Testis (tissue), 3 donors: ENCODE results near the gene RPL18. TPM values are rescaled to one million over a fixed set of nuclear protein-coding genes. Genes with fewer than 3 reads are reported as not detected.

Experiments used
- DNase-seq: peaks from one replicate; pipeline ENCODE4 v3.0.0-alpha.2; 2019
- H3K27ac ChIP-seq, 2 donors: fragments of 200-600 bp; sonication (generic); one replicate each; pipeline ENCODE4 v1.5.1; 2019
- H3K27me3 ChIP-seq: fragments of 200-600 bp; sonication (generic); one replicate; pipeline ENCODE4 v1.5.1; 2019
- H3K36me3 ChIP-seq: fragments of 200-600 bp; sonication (generic); one replicate; pipeline ENCODE4 v1.5.1; 2017; ENCODE audit warnings: low read depth; ENCODE audit errors: missing control alignments
- H3K4me1 ChIP-seq: fragments of 200-600 bp; sonication (generic); one replicate; pipeline ENCODE4 v1.5.1; 2019
- H3K4me3 ChIP-seq, 2 donors: fragments of 200-600 bp; sonication (generic); one replicate each; pipeline ENCODE4 v1.5.1; 2017 to 2019
- H3K9me3 ChIP-seq: fragments of 200-600 bp; sonication (generic); one replicate; pipeline ENCODE4 v1.5.1; 2017
- CTCF ChIP-seq, 3 experiments: fragments of 450-650 bp in 2 of 3; fragments of 200-600 bp in 1 of 3; sonication (generic) in 1 of 3; IDR thresholded peaks; one replicate each; pipeline ENCODE4 v1.5.1; 2016 to 2019; ENCODE audit warnings: antibody characterized with exemption in 3 of 3, mild to moderate bottlenecking in 2 of 3, moderate library complexity in 1 of 3
- POLR2A ChIP-seq: fragments of 450-650 bp; IDR thresholded peaks from one replicate; pipeline ENCODE4 v1.6.1; 2017; ENCODE audit warnings: antibody characterized with exemption, mild to moderate bottlenecking, moderate library complexity
- WGBS, 2 donors: methylation state at CpG; one replicate each; pipeline ENCODE4 v1.1.5; 2018; 5-methylcytosine and 5-hydroxymethylcytosine counted together
- intact Hi-C: fragments of 100-400 bp; cut with DNase I; formaldehyde crosslinking; loops from one replicate; pipeline ENCODE4 v1.15.1; 2023; ENCODE audit warnings: low total_unique reads
- polyA plus RNA-seq: library from polyadenylated mRNA; stranded (reverse); fragments of 350-450 nt; fragmentation: Illumina TruSeq; extraction: RNeasy Lipid Tissue Mini Kit (QIAGEN cat#74804); gene quantifications from one replicate; pipeline ENCODE4 v1.2.3, GENCODE V29; 2014; ENCODE audit warnings: low read depth, low replicate concordance; ENCODE audit not compliant: insufficient read depth
- total RNA-seq, 2 donors: library from RNA; depleted of rRNA; stranded (reverse); fragments of >200 nt; gene quantifications; one replicate each; pipeline ENCODE4 v1.2.3, GENCODE V29; 2016

RPL18 gene
- total and polyA plus RNA-seq, 3 donors from 2014 or later: 1,047 to 1,537 (median 1,050) TPM

- TF ChIP-seq CTCF (IDR thresholded peaks at IDR 0.05) (no peak), POLR2A (no peak)
- 90% methylated on average over 3 to 14 of the region's 14 CpGs for WGBS, 2 donors
- Histone ChIP-seq H3K27me3 (no peaks in the 10 kb centered on the region), H3K36me3 (no peaks in the 10 kb centered on the region), H3K9me3 (no peaks in the 10 kb centered on the region), H3K27ac (no peak overlapping the region), H3K4me1 (peaks cover 6% of the 10 kb centered on the region), H3K4me3 (no peak overlapping the region)
- no peak for DNase-seq
- intact Hi-C loops: no loop called here
Measured at GRCh38 chr19:48611872-48612271, 7.1 kb downstream of the RPL18 start.

GRCh38 chr19:48609571-48610108, 9.3 kb downstream of the RPL18 start:
- Histone ChIP-seq H3K36me3 (no peaks in the 10 kb centered on the region), H3K4me1 (no peaks in the 10 kb centered on the region), H3K27ac (no peak overlapping the region), H3K4me3 (no peak overlapping the region), H3K9me3 (no peaks in the 10 kb centered on the region), H3K27me3 (no peaks in the 10 kb centered on the region)
- TF ChIP-seq POLR2A: no peak
- TF ChIP-seq CTCF (IDR thresholded peaks at IDR 0.05): no peak
- 88 to 91% methylated on average over 20 of the region's 20 CpGs for WGBS, 2 donors
- no peak for DNase-seq
- intact Hi-C loops: no loop called here

- H3K4me1 ChIP-seq: no peaks in the 10 kb centered on the region
- intact Hi-C loops: no loop called here
- no peak overlapping the region for H3K27ac ChIP-seq
- H3K9me3 ChIP-seq: no peaks in the 10 kb centered on the region
- no peak overlapping the region for H3K4me3 ChIP-seq
- peak in 2 of 3 experiments; percentile 18 to 26 for TF ChIP-seq CTCF (IDR thresholded peaks at IDR 0.05)
- no peak for TF ChIP-seq POLR2A
- 35 to 40% methylated on average over 8 to 9 of the region's 9 CpGs for WGBS, 2 donors
- no peaks in the 10 kb centered on the region for H3K27me3 ChIP-seq
- DNase-seq: no peak
- H3K36me3 ChIP-seq: no peaks in the 10 kb centered on the region
Measured at GRCh38 chr19:48608798-48609263, 10.1 kb downstream of the RPL18 start.

- Histone ChIP-seq H3K27ac (no peak overlapping the region), H3K9me3 (no peaks in the 10 kb centered on the region), H3K27me3 (no peaks in the 10 kb centered on the region), H3K4me1 (no peaks in the 10 kb centered on the region), H3K4me3 (no peak overlapping the region), H3K36me3 (no peaks in the 10 kb centered on the region)
- 80 to 88% methylated on average over 7 of the region's 7 CpGs for WGBS, 2 donors
- intact Hi-C loops: no loop called here
- no peak for TF ChIP-seq POLR2A
- no peak for TF ChIP-seq CTCF (IDR thresholded peaks at IDR 0.05)
- no peak for DNase-seq
Measured at GRCh38 chr19:48607359-48607755, 11.6 kb downstream of the RPL18 start.
